Caco-2 (cell line): ENCODE measurements around the gene ESRRG. TPM values are rescaled to one million over a fixed set of nuclear protein-coding genes. Genes with fewer than 3 reads are reported as not detected.

ENCODE experiments used
- BruUV-seq: library from RNA; stranded (reverse); fragments of 400-500 nt; replicated peaks from 2 replicates; lab custom pipeline; 2021; lab: Mats Ljungman, UMichigan
- CTCF ChIA-PET: fragments of 300-600 bp; sonication (Branson Sonifier 250); formaldehyde crosslinking; loops from one replicate; lab custom pipeline; 2022; ENCODE audit warnings: antibody characterized with exemption; lab: Charles Lee
- POLR2A ChIA-PET: fragments of 300-600 bp; sonication (Branson Sonifier 250); formaldehyde crosslinking; loops from one replicate; lab custom pipeline; 2022; ENCODE audit warnings: antibody characterized with exemption; lab: Charles Lee
- DNase-seq, 2 experiments: peaks; one replicate each; pipeline versions ENCODE4 v3.0.0 to v3.0.0-alpha.2; 2020 to 2022
- H3K27me3 ChIP-seq: replicated peaks from 2 replicates; pipeline ENCODE4 v1.6.0; 2011; ENCODE audit warnings: low read length; ENCODE audit not compliant: control insufficient read depth, insufficient read depth
- H3K36me3 ChIP-seq: 2 replicates; pipeline ENCODE4 v1.5.1; 2011; ENCODE audit warnings: low read length; ENCODE audit not compliant: control insufficient read depth, insufficient read depth
- H3K4me1 ChIP-seq: fragments of 250-450 bp; sonication (Bioruptor Pico); 2 replicates; pipeline ENCODE4 v1.5.1; 2020; ENCODE audit warnings: mild to moderate bottlenecking
- H3K4me3 ChIP-seq: 2 replicates; pipeline ENCODE4 v1.5.1; 2011; ENCODE audit warnings: low read depth, mild to moderate bottlenecking, control low read depth, low read length
- H3K9me3 ChIP-seq: fragments of 250-450 bp; sonication (Bioruptor Pico); 2 replicates; pipeline ENCODE4 v1.5.1; 2020; ENCODE audit warnings: mild to moderate bottlenecking, moderate library complexity
- H3K27ac Mint-ChIP-seq: one replicate; pipeline ENCODE4 v1.8.0; 2022; ENCODE audit warnings: mixed read lengths; ENCODE audit not compliant: unreplicated experiment
- H3K27me3 Mint-ChIP-seq: one replicate; pipeline ENCODE4 v1.8.0; 2022; ENCODE audit warnings: mixed read lengths; ENCODE audit not compliant: insufficient read depth, unreplicated experiment
- H3K36me3 Mint-ChIP-seq: one replicate; pipeline ENCODE4 v1.8.0; 2022; ENCODE audit warnings: mild to moderate bottlenecking, mixed read lengths; ENCODE audit not compliant: insufficient read depth, unreplicated experiment
- H3K4me1 Mint-ChIP-seq: one replicate; pipeline ENCODE4 v1.8.0; 2022; ENCODE audit warnings: low read depth, mixed read lengths; ENCODE audit not compliant: unreplicated experiment
- H3K4me3 Mint-ChIP-seq: one replicate; pipeline ENCODE4 v1.8.0; 2022; ENCODE audit warnings: mild to moderate bottlenecking, moderate library complexity, mixed read lengths; ENCODE audit not compliant: unreplicated experiment
- H3K9me3 Mint-ChIP-seq: one replicate; pipeline ENCODE4 v1.8.0; 2022; ENCODE audit warnings: mixed read lengths; ENCODE audit not compliant: unreplicated experiment
- intact Hi-C: fragments of 100-400 bp; cut with micrococcal nuclease; formaldehyde crosslinking; loops from one replicate; pipeline ENCODE4 v1.10.0; 2022; ENCODE audit not compliant: unreplicated experiment
- total RNA-seq: library from RNA; stranded (reverse); gene quantifications from 2 replicates; pipeline ENCODE4 v1.2.3, GENCODE V29; 2022
- TF ChIP-seq, protein P1 (sequence below), 2 experiments: fragments of 200-600 bp in 1 of 2; IDR thresholded peaks; 1 replicate in 1 of 2; 2 replicates in 1 of 2; pipeline versions ENCODE4 v1.5.1 to v1.8.0; 2011 to 2022; ENCODE audit warnings: antibody characterized with exemption in 1 of 2, control low read depth in 1 of 2, inconsistent platforms in 1 of 2, low read depth in 1 of 2, low read length in 1 of 2, mild to moderate bottlenecking in 1 of 2, moderate library complexity in 1 of 2; ENCODE audit not compliant: insufficient read depth in 1 of 2, severe bottlenecking in 1 of 2, unreplicated experiment in 1 of 2

Gene ESRRG
- total RNA-seq, 1 experiment from 2014 or later: 6.6 TPM

DNA sequence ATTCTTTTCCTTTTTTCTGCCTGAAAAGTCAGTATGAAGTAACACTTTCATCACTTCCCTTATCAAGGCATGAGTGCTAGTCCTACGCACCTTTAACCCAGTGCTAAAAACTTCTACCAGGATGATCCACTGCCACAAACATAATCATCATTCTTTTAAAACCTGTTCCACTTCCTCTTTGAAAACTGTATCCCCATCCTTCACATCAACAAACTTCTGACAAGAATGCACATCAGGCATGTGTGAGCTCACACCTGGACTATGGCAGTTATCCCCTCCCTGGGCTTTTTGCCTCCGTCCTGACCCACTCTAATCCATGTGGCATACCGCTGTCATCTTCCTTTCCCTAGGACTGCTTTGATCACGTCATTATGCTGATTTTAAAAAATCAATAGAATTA, 70.2 kb downstream of the ESRRG start:
- ChIA-PET CTCF (no interaction called here), POLR2A (no interaction called here)
- H3K4me1 ChIP-seq: peaks cover 11% of the 10 kb centered on the region; the same call in 1 of the 2 replicates
- H3K27me3 ChIP-seq: no peaks in the 10 kb centered on the region
- H3K4me3 ChIP-seq: no peak overlapping the region
- H3K4me1 Mint-ChIP-seq: peaks cover 11% of the 10 kb centered on the region
- DNase-seq: peak in 1 of 2 experiments; percentile 11
- no peaks in the 10 kb centered on the region for H3K9me3 ChIP-seq
- no peak overlapping the region for H3K27ac Mint-ChIP-seq
- intact Hi-C loops: loop anchor here (5.0 kb wide), 1 partner anchor 51 kb away; no protein-coding TSS in a partner anchor
- H3K36me3 ChIP-seq: no peaks in the 10 kb centered on the region
- no peaks in the 10 kb centered on the region for H3K9me3 Mint-ChIP-seq
- BruUV-seq: no TSS peak
- H3K4me3 Mint-ChIP-seq: no peak overlapping the region
- H3K27me3 Mint-ChIP-seq: no peaks in the 10 kb centered on the region
- no peaks in the 10 kb centered on the region for H3K36me3 Mint-ChIP-seq
- TF ChIP-seq, protein P1, sequence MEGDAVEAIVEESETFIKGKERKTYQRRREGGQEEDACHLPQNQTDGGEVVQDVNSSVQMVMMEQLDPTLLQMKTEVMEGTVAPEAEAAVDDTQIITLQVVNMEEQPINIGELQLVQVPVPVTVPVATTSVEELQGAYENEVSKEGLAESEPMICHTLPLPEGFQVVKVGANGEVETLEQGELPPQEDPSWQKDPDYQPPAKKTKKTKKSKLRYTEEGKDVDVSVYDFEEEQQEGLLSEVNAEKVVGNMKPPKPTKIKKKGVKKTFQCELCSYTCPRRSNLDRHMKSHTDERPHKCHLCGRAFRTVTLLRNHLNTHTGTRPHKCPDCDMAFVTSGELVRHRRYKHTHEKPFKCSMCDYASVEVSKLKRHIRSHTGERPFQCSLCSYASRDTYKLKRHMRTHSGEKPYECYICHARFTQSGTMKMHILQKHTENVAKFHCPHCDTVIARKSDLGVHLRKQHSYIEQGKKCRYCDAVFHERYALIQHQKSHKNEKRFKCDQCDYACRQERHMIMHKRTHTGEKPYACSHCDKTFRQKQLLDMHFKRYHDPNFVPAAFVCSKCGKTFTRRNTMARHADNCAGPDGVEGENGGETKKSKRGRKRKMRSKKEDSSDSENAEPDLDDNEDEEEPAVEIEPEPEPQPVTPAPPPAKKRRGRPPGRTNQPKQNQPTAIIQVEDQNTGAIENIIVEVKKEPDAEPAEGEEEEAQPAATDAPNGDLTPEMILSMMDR (IDR thresholded peaks at IDR 0.05; ENCODE audit: insufficient read depth in 1 of 2, low read depth in 1 of 2, low read length in 1 of 2, severe bottlenecking in 1 of 2, unreplicated experiment in 1 of 2): no peak

DNA sequence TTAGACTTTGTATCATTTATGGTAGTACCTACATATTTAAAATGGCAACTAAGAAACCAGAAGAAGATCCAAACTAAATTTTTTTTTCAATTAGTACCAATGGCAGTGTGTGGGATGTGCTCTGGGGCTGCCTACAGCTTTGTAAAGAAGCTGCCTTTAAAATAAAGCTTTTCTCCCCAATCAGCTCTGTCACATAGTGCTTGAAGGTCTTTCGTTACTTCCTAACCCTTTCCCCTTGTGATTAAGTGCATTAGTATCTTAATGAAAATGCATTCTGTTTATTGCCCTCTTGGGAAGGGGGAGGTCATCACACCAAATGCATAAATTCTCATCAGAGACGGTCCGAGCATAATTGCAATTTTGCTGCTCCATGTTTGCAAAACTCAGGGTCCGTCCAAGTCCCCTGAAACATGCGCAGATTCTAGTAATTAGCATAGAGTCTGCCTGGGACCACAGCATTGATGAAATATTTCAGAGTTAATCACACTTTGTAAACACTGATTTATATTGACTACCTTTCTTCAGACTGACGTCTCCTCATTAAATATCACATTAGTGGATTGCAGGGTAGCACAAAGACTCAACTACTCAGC, 71.3 kb downstream of the ESRRG start:
- CTCF ChIA-PET: interaction anchor here (0.7 kb wide), 1 partner anchor 11 kb away, joined by 5 read pairs; no protein-coding TSS in a partner anchor
- POLR2A ChIA-PET: no interaction called here

DNA sequence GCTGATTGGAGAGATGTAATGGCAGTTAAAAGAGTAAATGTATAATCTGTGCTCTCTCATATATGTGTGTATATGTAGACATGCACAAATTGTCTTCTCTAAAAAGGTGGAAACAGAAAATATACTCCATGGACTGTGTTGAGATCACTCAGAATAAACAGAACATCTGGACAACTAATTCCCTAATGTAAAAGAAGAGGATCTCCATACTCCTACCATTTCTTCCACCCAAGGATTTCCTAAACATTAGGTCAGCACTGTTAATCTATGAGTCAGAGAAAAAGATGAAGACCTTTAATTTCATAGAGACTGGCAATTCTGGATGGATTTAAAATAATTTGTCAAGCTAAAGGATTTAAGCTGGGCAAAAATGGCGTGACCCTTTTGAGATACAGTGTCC, 80.1 kb downstream of the ESRRG start:
- Histone ChIP-seq H3K4me3 (no peak overlapping the region), H3K9me3 (no peaks in the 10 kb centered on the region), H3K27me3 (no peaks in the 10 kb centered on the region), H3K36me3 (no peaks in the 10 kb centered on the region), H3K4me1 (no peaks in the 10 kb centered on the region)
- Mint-ChIP-seq H3K4me3 (no peak overlapping the region), H3K36me3 (peaks cover 5% of the 10 kb centered on the region), H3K4me1 (no peaks in the 10 kb centered on the region), H3K9me3 (no peaks in the 10 kb centered on the region), H3K27ac (no peak overlapping the region), H3K27me3 (no peaks in the 10 kb centered on the region)
- DNase-seq: no peak
- CTCF ChIA-PET: no interaction called here
- BruUV-seq: no TSS peak
- TF ChIP-seq, protein P1 (IDR thresholded peaks at IDR 0.05; ENCODE audit: insufficient read depth in 1 of 2, low read depth in 1 of 2, low read length in 1 of 2, severe bottlenecking in 1 of 2, unreplicated experiment in 1 of 2): no peak
- intact Hi-C loops: no loop called here
- POLR2A ChIA-PET: no interaction called here

More for the DNA sequence above, 71.3 kb downstream of the ESRRG start:
- Histone ChIP-seq H3K27me3 (no peaks in the 10 kb centered on the region), H3K9me3 (no peaks in the 10 kb centered on the region), H3K4me3 (no peak overlapping the region), H3K36me3 (no peaks in the 10 kb centered on the region), H3K4me1 (peaks cover 11% of the 10 kb centered on the region; the same call in 1 of the 2 replicates)
- no peak overlapping the region for H3K27ac Mint-ChIP-seq
- H3K27me3 Mint-ChIP-seq: no peaks in the 10 kb centered on the region
- no peaks in the 10 kb centered on the region for H3K9me3 Mint-ChIP-seq
- peaks cover 11% of the 10 kb centered on the region for H3K4me1 Mint-ChIP-seq
- no peak for DNase-seq
- BruUV-seq: no TSS peak
- TF ChIP-seq, protein P1 (IDR thresholded peaks at IDR 0.05; ENCODE audit: insufficient read depth in 1 of 2, low read depth in 1 of 2, low read length in 1 of 2, severe bottlenecking in 1 of 2, unreplicated experiment in 1 of 2): no peak
- H3K36me3 Mint-ChIP-seq: no peaks in the 10 kb centered on the region
- intact Hi-C loops: loop anchor here (5.0 kb wide), 1 partner anchor 50 kb away; no protein-coding TSS in a partner anchor
- no peak overlapping the region for H3K4me3 Mint-ChIP-seq
